ENCODE data around the gene CLIC4.

GRCh38 chr1:24874056-24874455 is 128.8 kb downstream of the CLIC4 start:
- no peak for TF ChIP-seq CTCF (IDR thresholded peaks at IDR 0.05 in 2 of 3, conservative IDR thresholded peaks at IDR 0.05 in 1 of 3; ENCODE audit: insufficient read depth in 2 of 3, low read depth in 1 of 3, low read length in 3 of 3)
- TF ChIP-seq E2F6 (IDR thresholded peaks at IDR 0.05; ENCODE audit: borderline replicate concordance in 1 of 2, extremely low read depth in 1 of 2, insufficient read depth in 1 of 2, insufficient read length in 1 of 2, low read depth in 1 of 2, low read length in 1 of 2, poor library complexity in 1 of 2, severe bottlenecking in 1 of 2): no peak
- no peak for TF ChIP-seq U2AF2 (optimal IDR thresholded peaks at IDR 0.05; ENCODE audit: low read depth, low read length)
- no peak for TF ChIP-seq PTRF (tag; IDR thresholded peaks at IDR 0.05)
- no peak for TF ChIP-seq CBFB (CRISPR knock-in tag; IDR thresholded peaks at IDR 0.05)
- TF ChIP-seq REST (IDR thresholded peaks at IDR 0.05; ENCODE audit: borderline replicate concordance): no peak
- no peak for TF ChIP-seq REST (CRISPR knock-in tag; IDR thresholded peaks at IDR 0.05; ENCODE audit: low read depth)
- TF ChIP-seq EZH2 (IDR thresholded peaks at IDR 0.05; ENCODE audit: borderline replicate concordance, low read depth, low read length): no peak
- no peak for TF ChIP-seq ZNF445 (CRISPR knock-in tag; IDR thresholded peaks at IDR 0.05; ENCODE audit: low read depth)

All from K562 (cell line).